ENCODE results near the gene SLC4A4.

Gene SLC4A4

GRCh38 chr4:71377561-71377960 is 38.7 kb downstream of the SLC4A4 start:
- no peak for DNase-seq (ENCODE audit: low spot score)

GRCh38 chr4:71379126-71379525 is 40.3 kb downstream of the SLC4A4 start:
- no peak for ATAC-seq (ENCODE audit: low read depth)
- Histone ChIP-seq H3K9me3 (ENCODE audit: severe bottlenecking) (no peaks in the 10 kb centered on the region), H3K4me3 (ENCODE audit: severe bottlenecking) (no peak overlapping the region), H3K27ac (ENCODE audit: poor library complexity, severe bottlenecking) (no peak overlapping the region), H3K27me3 (ENCODE audit: insufficient read depth, poor library complexity, severe bottlenecking) (no peaks in the 10 kb centered on the region), H3K36me3 (ENCODE audit: low read depth) (no peaks in the 10 kb centered on the region), H3K4me1 (ENCODE audit: insufficient read depth, poor library complexity, severe bottlenecking) (no peaks in the 10 kb centered on the region)
- no peak for TF ChIP-seq CTCF (IDR thresholded peaks at IDR 0.05; ENCODE audit: poor library complexity, severe bottlenecking)
- DNase-seq (ENCODE audit: low spot score), result no peak

More at GRCh38 chr4:71377561-71377960, 38.7 kb downstream of the SLC4A4 start:
- TF ChIP-seq CTCF (IDR thresholded peaks at IDR 0.05; ENCODE audit: poor library complexity, severe bottlenecking), result no peak
- H3K9me3 ChIP-seq (ENCODE audit: severe bottlenecking), result no peaks in the 10 kb centered on the region
- H3K27ac ChIP-seq (ENCODE audit: poor library complexity, severe bottlenecking), result no peak overlapping the region
- H3K4me1 ChIP-seq (ENCODE audit: insufficient read depth, poor library complexity, severe bottlenecking), result no peaks in the 10 kb centered on the region
- no peak overlapping the region for H3K4me3 ChIP-seq (ENCODE audit: severe bottlenecking)
- no peaks in the 10 kb centered on the region for H3K36me3 ChIP-seq (ENCODE audit: low read depth)
- H3K27me3 ChIP-seq (ENCODE audit: insufficient read depth, poor library complexity, severe bottlenecking), result no peaks in the 10 kb centered on the region
- peak; percentile 86 for ATAC-seq (ENCODE audit: low read depth)

DNA sequence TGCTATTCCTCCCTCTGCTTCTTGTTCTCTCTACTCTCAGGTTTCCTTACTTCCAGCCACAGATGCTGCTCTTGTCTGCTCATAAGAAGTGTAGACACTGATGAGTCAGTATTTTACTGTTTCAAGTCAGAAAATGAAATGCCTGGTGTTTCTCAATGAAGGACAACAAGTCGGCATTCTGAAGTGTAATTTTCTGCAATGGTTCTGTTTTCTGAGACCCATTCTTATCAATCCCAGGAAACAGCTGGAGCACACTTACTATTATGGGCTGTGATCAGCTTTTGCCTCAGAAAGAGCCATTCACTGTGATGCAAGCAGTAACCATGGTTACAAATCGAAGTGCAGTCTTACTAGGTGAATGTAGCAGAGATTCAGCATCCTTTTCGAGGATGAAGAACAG is 42.0 kb downstream of the SLC4A4 start:
- no peaks in the 10 kb centered on the region for H3K4me1 ChIP-seq (ENCODE audit: insufficient read depth, poor library complexity, severe bottlenecking)
- H3K9me3 ChIP-seq (ENCODE audit: severe bottlenecking), result no peaks in the 10 kb centered on the region
- peak; percentile 46; the same call in 1 of the 3 replicates for ATAC-seq (ENCODE audit: low read depth)
- no peak overlapping the region for H3K4me3 ChIP-seq (ENCODE audit: severe bottlenecking)
- no peak for DNase-seq (ENCODE audit: low spot score)
- no peaks in the 10 kb centered on the region for H3K36me3 ChIP-seq (ENCODE audit: low read depth)
- H3K27ac ChIP-seq (ENCODE audit: poor library complexity, severe bottlenecking), result no peak overlapping the region
- TF ChIP-seq CTCF (IDR thresholded peaks at IDR 0.05; ENCODE audit: poor library complexity, severe bottlenecking), result no peak
- no peaks in the 10 kb centered on the region for H3K27me3 ChIP-seq (ENCODE audit: insufficient read depth, poor library complexity, severe bottlenecking)

- DNase-seq (ENCODE audit: low spot score), result no peak
- Histone ChIP-seq H3K4me1 (ENCODE audit: insufficient read depth, poor library complexity, severe bottlenecking) (no peaks in the 10 kb centered on the region), H3K9me3 (ENCODE audit: severe bottlenecking) (no peaks in the 10 kb centered on the region), H3K27me3 (ENCODE audit: insufficient read depth, poor library complexity, severe bottlenecking) (no peaks in the 10 kb centered on the region), H3K4me3 (ENCODE audit: severe bottlenecking) (no peak overlapping the region), H3K27ac (ENCODE audit: poor library complexity, severe bottlenecking) (no peak overlapping the region), H3K36me3 (ENCODE audit: low read depth) (no peaks in the 10 kb centered on the region)
- TF ChIP-seq CTCF (IDR thresholded peaks at IDR 0.05; ENCODE audit: poor library complexity, severe bottlenecking), result no peak
- no peak for ATAC-seq (ENCODE audit: low read depth)
Observed at GRCh38 chr4:71382125-71382899, 43.5 kb downstream of the SLC4A4 start.

- ATAC-seq (ENCODE audit: low read depth) (no peak), DNase-seq (ENCODE audit: low spot score) (no peak)
- Histone ChIP-seq H3K36me3 (ENCODE audit: low read depth) (no peaks in the 10 kb centered on the region), H3K4me3 (ENCODE audit: severe bottlenecking) (no peak overlapping the region), H3K27me3 (ENCODE audit: insufficient read depth, poor library complexity, severe bottlenecking) (no peaks in the 10 kb centered on the region), H3K27ac (ENCODE audit: poor library complexity, severe bottlenecking) (no peak overlapping the region), H3K9me3 (ENCODE audit: severe bottlenecking) (no peaks in the 10 kb centered on the region), H3K4me1 (ENCODE audit: insufficient read depth, poor library complexity, severe bottlenecking) (no peaks in the 10 kb centered on the region)
- TF ChIP-seq CTCF (IDR thresholded peaks at IDR 0.05; ENCODE audit: poor library complexity, severe bottlenecking), result no peak
Observed at GRCh38 chr4:71382900-71383560, 44.2 kb downstream of the SLC4A4 start.
